Cardiac septum (tissue), 1 donor: ENCODE data around the gene BTN3A1. TPM values are rescaled to one million over a fixed set of nuclear protein-coding genes. Genes with fewer than 3 reads are reported as not detected.
"Not testable (repeated sequence)": the region's sequence is repeated elsewhere in the genome, so short reads cannot be mapped to it uniquely, and the experiment has no call there.

Experiments used
- DNase-seq: peaks from one replicate; pipeline ENCODE4 v3.0.0-alpha.2; 2020; ENCODE audit warnings: low spot score
- intact Hi-C: fragments of 100-400 bp; cut with DNase I; formaldehyde crosslinking; loops from one replicate; pipeline ENCODE4 v1.14.0; 2022
- total RNA-seq: library from RNA; stranded (reverse); fragmentation: NEBNext Ultra II Directional; extraction: Animal tissue kit (Norgen Biotek cat#: 25700); gene quantifications from one replicate; pipeline ENCODE4 v1.2.1, GENCODE V29; 2021
- donor health status: DM: no; HTN: no; CAD: no.

The BTN3A1 gene
- total RNA-seq, 1 donor from 2014 or later = 7.4 TPM

GRCh38 chr6:26377719-26378118 lies 24.4 kb upstream of the BTN3A1 start:
- no peak for DNase-seq
- intact Hi-C loops = no loop called here

DNA sequence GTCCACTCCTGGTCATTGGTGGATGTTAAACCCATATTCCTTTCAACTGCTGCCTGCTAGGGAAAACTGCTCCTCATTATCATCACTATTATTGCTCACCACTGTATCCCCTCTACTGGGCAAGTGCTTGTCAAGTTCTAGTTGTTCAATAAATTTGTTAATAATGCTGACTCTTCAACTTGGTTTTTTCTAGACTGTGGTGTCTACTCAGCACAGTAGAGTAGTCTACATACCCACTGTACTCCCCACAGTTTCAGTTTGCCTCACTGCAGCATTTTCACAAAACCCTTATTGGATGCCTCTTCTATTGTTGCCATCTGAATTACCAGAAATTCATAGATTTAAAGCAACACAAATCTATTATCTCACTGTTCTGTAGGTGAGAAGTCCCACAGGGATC lies 23.9 kb upstream of the BTN3A1 start:
- DNase-seq, intact Hi-C loops: not testable (repeated sequence)

- intact Hi-C loops = no loop called here
- DNase-seq = no peak
Observed at GRCh38 chr6:26379292-26379691, 22.8 kb upstream of the BTN3A1 start.

DNA sequence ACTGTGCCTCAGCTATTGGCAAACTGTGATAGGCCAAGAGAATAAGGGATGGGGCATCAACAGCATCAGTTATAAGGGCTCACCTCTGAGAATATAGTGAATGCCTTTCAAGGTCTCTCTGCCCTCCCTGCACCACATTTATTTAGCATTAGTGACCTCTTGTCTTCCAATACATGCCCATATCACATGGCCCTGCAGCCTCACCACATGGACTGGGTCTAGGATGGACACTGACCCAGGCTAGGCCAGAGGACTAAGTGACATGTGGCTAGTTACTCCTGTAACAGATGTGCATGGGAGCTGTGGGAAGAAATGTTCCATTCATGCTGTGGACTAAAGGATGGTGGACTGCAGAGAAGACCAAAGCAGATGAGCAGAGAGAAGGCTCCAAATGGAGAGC lies 22.3 kb upstream of the BTN3A1 start:
- intact Hi-C loops = no loop called here
- no peak for DNase-seq

DNA sequence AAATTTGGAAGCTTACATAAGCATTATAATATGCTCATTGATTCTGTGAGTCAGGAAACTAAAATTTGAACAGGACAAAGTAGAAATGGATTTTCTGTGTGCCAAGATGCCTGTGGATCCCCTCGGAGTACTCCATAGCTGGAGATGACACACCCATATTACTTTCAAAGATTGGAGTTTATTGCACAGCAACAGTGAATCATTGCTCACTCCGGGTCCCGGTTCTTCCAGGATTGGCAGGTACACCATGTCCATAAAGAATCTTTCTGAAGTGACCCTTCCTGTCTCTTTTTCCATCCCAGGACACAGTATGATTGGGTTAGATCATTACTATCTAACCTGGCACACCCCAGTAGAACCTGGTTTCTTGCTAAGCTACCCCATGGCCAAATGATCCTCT lies 21.8 kb upstream of the BTN3A1 start:
- intact Hi-C loops = no loop called here

DNA sequence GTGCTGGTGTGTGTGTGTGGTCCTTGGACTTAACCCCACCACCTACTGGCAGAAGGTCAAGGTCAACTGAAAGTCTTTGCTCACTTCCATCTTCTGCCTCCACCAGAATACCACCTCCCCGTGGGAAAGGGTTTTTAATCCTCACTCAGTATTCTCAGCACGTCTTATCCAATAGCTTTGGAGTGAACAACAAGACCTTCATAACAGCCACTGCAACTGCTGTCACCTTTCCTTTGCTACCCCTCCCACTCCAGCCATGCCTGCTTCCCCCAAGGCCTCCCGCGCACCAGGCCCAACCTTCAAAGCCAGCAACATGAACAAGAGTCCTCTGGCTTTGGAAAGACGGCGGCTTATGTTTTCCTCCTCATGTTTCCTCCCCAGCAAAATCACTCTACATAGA lies 20.0 kb upstream of the BTN3A1 start:
- intact Hi-C loops = no loop called here
- DNase-seq = no peak

More for the DNA sequence above, 21.8 kb upstream of the BTN3A1 start:
- DNase-seq = no peak

- intact Hi-C loops = no loop called here
- DNase-seq = no peak
Observed at GRCh38 chr6:26383624-26384417, 18.3 kb upstream of the BTN3A1 start.

DNA sequence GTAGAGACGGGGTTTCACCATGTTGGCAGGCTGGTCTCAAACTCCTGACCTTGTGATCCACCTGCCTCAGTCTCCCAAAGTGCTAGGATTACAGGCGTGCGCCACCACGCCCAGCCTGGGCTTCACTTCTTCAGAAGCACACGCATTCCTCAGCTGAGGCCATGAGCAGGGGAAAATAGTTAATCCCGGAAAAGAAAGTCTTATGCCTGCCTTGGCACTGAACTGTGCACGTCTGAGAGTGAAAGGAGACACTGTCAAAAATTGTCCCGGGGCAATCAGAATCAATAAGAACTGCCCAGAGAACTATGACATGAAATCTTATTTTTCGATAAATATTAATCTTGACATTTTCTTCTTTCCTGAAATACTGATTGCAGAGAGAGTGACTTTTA lies 16.3 kb upstream of the BTN3A1 start:
- intact Hi-C loops = no loop called here
- no peak for DNase-seq

DNA sequence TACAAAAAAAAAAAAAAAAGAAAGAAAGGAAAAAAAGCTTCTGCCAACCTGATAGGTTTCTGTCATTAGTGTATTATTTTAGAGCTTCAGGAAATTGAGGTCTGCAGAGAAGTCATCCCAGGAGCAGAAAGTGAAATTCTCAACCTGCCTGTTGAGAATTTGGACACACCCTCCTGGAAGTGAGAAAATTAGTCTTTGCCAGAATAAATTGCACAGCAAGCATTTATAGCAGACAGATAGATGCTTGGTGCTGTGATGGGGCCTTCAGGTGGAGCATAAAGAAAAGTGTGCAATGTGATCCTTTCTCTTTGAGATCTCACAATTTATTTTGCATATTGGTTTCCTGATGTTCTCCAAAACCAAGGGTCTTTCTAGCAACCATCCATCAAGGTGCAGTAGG lies 14.5 kb upstream of the BTN3A1 start:
- intact Hi-C loops = no loop called here
- DNase-seq = no peak

DNA sequence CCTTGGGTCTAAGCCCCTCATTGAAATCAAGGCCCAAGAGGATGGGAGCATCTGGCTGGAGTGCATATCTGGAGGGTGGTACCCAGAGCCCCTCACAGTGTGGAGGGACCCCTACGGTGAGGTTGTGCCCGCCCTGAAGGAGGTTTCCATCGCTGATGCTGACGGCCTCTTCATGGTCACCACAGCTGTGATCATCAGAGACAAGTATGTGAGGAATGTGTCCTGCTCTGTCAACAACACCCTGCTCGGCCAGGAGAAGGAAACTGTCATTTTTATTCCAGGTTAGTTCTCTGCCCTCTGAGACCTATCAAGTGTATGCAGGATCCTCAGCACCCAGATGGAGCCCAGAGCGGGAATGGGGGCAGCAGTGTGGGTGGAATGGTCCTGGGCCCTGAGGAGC lies 14.1 kb upstream of the BTN3A1 start:
- no peak for DNase-seq
- intact Hi-C loops = no loop called here

DNA sequence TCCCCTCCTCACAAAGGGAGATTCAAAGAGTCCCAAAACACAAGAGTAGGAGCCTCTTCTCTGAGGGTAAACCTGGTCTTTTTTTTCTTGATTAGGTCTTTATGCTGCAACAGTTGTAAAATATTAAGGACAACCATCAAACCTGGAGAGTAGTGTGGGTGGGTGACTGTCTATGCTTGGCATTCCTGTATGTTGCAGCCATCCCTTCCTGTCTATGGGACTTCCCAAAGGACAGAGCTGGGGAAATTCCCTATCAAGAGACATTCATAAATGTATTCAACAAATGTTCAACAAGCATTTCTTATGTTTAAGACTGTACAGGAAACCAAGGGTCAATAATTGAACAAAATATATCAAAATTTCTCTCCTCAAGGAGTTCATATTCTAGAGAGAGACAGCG lies 13.6 kb upstream of the BTN3A1 start:
- intact Hi-C loops = no loop called here
- no peak for DNase-seq

DNA sequence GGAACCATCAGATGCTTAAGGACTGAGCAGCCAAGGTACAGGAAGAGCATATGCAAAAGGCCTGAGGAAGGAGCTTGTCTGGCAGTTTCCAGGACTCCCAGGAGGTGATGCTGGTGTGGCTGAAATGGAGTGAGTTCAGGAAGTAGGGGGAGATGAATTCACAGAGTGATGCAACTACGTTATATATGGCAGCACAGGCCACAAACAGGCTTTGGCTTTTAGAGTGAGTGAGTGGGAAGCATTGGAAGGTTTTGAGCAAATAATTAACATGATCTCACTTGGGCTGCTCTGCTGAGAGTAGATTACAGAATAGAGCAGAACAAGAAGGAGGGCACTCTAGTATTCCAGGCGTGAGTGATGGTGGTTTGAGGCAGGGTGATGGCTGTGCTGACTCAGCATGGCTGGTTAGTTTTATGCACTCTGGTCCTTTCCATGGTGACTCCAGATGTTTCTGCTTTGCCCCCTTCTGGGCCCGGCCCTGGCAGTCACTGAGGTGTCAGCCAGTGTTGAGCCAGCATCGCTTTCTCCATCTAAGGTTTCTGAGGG lies 12.7 kb upstream of the BTN3A1 start:
- DNase-seq = no peak
- intact Hi-C loops = no loop called here

DNA sequence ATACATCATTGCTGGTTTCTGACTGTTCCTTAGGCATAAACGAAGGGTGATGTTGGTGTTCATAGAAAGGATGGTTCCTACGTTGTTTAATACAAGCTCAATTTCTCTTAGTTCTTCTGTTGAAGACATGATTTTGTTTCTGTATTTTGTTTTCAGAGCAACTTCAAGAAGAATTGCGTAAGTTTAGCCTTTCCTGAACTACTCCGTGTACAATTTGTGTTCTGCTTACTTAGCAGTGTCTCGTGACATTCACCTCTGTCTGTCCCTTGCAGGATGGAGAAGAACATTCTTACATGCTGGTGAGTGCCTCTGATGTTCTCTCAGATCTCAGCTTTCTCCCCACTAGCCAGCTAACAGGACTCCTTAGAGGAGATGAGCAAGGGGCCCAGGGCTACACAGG lies 11.5 kb upstream of the BTN3A1 start:
- DNase-seq = no peak
- intact Hi-C loops = no loop called here

DNA sequence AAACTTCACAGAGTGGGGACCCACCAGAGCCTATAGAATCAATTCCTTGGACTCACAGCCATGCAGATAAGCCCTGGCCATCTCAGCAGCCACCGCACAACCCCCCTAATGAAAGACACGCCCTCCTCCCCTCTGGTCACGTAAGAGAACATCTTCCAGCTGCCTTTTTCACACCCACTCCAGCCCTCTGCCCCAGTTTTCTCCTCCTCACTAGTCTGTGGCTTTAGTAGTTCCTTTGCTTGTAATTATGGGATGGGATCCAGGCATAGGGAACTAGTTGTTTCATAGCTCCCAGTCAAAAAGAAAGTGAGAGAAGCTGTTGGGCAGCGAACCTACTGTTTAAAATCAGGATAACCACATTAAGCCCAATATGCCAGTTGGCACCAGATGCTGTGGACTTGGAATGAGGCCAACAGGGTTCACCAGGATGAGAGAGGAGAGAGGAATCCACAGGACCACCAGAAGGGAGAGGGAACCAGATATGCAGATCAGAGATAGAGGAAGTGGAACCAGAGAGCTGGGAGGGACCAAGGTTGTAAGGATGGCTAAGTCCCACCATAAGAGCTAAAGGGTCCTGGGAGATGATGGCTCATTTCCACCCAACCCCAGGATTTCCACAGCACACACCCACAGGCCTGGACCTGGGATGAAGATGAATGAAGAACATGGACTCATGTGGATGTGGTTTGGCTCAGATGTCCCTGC lies 9.0 kb upstream of the BTN3A1 start:
- no peak for DNase-seq
- intact Hi-C loops = no loop called here

DNA sequence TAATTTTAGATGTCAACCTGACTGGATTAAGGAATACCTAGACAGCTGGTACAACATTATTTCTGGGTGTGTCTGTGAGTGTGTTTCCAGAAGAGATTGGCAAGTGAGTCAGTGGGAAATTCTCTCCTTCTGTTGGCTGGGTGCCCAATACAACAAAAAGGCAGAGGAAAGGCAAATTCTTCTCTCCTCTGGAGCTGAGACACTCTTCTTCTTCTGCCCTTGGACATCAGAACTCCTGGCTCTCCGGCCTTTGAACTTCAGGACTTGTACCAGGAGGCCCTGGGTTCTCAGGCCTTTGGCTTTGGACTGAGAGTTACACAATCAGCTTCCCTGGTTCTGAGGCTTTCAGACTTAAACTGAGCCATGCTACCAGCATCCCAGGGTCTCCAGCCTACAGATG lies 7.8 kb upstream of the BTN3A1 start:
- no peak for DNase-seq
- intact Hi-C loops = no loop called here

GRCh38 chr6:26398555-26398954 lies 3.5 kb upstream of the BTN3A1 start:
- no peak for DNase-seq
- intact Hi-C loops = no loop called here

- intact Hi-C loops = no loop called here
- no peak for DNase-seq
Observed at GRCh38 chr6:26400626-26401025, 1.4 kb upstream of the BTN3A1 start.

GRCh38 chr6:26401389-26401986 lies 587 bp upstream of the BTN3A1 start:
- DNase-seq = no peak
- intact Hi-C loops = no loop called here

GRCh38 chr6:26403893-26404292 lies 1.8 kb downstream of the BTN3A1 start:
- intact Hi-C loops = no loop called here
- DNase-seq = no peak

GRCh38 chr6:26404546-26404945 lies 2.5 kb downstream of the BTN3A1 start:
- intact Hi-C loops = no loop called here
- DNase-seq = no peak
